Gastrocnemius medialis (tissue), 4 donors: ENCODE results near the gene PLA2G2A.

Source experiments
- POLR2A ChIP-seq, 2 donors: fragments of 450-650 bp; IDR thresholded peaks; one replicate each; pipeline ENCODE4 v1.6.1; 2017; ENCODE audit warnings: antibody characterized with exemption in 2 of 2, mild to moderate bottlenecking in 2 of 2, moderate library complexity in 2 of 2
- TF ChIP-seq, protein P1 (sequence below), 5 experiments: fragments of 450-650 bp in 3 of 5; fragments of 200-600 bp in 2 of 5; sonication (generic) in 2 of 5; IDR thresholded peaks in 4 of 5; conservative IDR thresholded peaks in 1 of 5; 1 replicate in 4 of 5; 2 replicates in 1 of 5; pipeline ENCODE4 v1.5.1; 2016 to 2019; ENCODE audit warnings: antibody characterized with exemption in 5 of 5, mild to moderate bottlenecking in 3 of 5, moderate library complexity in 3 of 5

GRCh38 chr1:19942088-19942487, 37.3 kb downstream of the PLA2G2A start:
- TF ChIP-seq, protein P1, sequence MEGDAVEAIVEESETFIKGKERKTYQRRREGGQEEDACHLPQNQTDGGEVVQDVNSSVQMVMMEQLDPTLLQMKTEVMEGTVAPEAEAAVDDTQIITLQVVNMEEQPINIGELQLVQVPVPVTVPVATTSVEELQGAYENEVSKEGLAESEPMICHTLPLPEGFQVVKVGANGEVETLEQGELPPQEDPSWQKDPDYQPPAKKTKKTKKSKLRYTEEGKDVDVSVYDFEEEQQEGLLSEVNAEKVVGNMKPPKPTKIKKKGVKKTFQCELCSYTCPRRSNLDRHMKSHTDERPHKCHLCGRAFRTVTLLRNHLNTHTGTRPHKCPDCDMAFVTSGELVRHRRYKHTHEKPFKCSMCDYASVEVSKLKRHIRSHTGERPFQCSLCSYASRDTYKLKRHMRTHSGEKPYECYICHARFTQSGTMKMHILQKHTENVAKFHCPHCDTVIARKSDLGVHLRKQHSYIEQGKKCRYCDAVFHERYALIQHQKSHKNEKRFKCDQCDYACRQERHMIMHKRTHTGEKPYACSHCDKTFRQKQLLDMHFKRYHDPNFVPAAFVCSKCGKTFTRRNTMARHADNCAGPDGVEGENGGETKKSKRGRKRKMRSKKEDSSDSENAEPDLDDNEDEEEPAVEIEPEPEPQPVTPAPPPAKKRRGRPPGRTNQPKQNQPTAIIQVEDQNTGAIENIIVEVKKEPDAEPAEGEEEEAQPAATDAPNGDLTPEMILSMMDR (IDR thresholded peaks at IDR 0.05 in 4 of 5, conservative IDR thresholded peaks at IDR 0.05 in 1 of 5) = no peak
- no peak for TF ChIP-seq POLR2A (IDR thresholded peaks at IDR 0.05)
